Kidney epithelial cell (primary cell): ENCODE data around the gene RETREG3. TPM values are rescaled to one million over a fixed set of nuclear protein-coding genes. Genes with fewer than 3 reads are reported as not detected.
"Not testable (repeated sequence)": the region's sequence is repeated elsewhere in the genome, so short reads cannot be mapped to it uniquely, and the experiment has no call there.

Experiments
- DNase-seq: peaks from one replicate; pipeline ENCODE4 v3.0.0-alpha.2; 2010; ENCODE audit warnings: low read depth
- H3K27me3 ChIP-seq: 2 replicates; pipeline ENCODE4 v1.6.0; 2011; ENCODE audit warnings: low read length; ENCODE audit not compliant: control insufficient read depth, insufficient read depth
- H3K36me3 ChIP-seq: 2 replicates; pipeline ENCODE4 v1.5.1; 2011; ENCODE audit warnings: low read length; ENCODE audit not compliant: control insufficient read depth, insufficient read depth
- H3K4me3 ChIP-seq: 2 replicates; pipeline ENCODE4 v1.5.1; 2011; ENCODE audit warnings: low read depth, mild to moderate bottlenecking, control low read depth, low read length
- total RNA-seq: library from RNA; depleted of rRNA; stranded (reverse); fragments of >200 nt; gene quantifications from 2 replicates; pipeline ENCODE4 v1.2.3, GENCODE V29; 2015
- TF ChIP-seq, protein P1 (sequence below): IDR thresholded peaks from 2 replicates; pipeline ENCODE4 v1.5.1; 2011; ENCODE audit warnings: mild to moderate bottlenecking, moderate library complexity, low read length, control low read depth, inconsistent platforms; ENCODE audit not compliant: insufficient read depth, poor library complexity, severe bottlenecking

Gene RETREG3
- total RNA-seq, 1 donor from 2014 or later = 68.2 TPM

DNA sequence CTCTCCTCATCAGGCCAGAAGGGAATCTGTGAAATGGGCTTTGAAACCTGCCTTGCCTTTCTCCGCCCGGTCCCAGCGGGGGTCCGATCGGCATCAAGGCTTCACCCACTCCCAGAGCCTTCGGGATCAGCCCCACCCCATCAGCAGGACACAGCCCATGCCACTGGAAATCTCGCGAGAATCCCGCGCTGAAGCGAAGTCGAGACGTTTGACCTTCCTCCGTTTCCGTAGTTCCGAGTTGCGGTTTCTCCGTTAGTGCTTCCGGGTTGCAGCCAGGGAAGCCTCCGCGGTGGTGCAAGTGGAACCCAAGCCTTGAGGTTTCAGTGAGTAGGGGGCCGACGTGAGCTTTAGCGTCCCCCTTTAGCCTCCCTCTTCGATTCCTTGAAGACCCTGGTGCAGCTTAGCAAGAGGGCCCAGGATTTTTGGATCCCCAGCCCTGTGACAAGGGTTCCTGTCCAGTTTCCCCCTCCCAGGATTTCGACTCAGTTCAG lies 47.2 kb downstream of the RETREG3 start, which contains the start of gene COASY:
TSS of gene COASY (plus strand) at position 252 of the 491 bp plus-strand sequence. CDS start 475 bp downstream, outside the sequence.
- TF ChIP-seq, protein P1, sequence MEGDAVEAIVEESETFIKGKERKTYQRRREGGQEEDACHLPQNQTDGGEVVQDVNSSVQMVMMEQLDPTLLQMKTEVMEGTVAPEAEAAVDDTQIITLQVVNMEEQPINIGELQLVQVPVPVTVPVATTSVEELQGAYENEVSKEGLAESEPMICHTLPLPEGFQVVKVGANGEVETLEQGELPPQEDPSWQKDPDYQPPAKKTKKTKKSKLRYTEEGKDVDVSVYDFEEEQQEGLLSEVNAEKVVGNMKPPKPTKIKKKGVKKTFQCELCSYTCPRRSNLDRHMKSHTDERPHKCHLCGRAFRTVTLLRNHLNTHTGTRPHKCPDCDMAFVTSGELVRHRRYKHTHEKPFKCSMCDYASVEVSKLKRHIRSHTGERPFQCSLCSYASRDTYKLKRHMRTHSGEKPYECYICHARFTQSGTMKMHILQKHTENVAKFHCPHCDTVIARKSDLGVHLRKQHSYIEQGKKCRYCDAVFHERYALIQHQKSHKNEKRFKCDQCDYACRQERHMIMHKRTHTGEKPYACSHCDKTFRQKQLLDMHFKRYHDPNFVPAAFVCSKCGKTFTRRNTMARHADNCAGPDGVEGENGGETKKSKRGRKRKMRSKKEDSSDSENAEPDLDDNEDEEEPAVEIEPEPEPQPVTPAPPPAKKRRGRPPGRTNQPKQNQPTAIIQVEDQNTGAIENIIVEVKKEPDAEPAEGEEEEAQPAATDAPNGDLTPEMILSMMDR = no peak
- H3K27me3 ChIP-seq = no peaks in the 10 kb centered on the region
- DNase-seq = peak; percentile 88
- peak within 1 kb of the TSS; percentile 95 for H3K4me3 ChIP-seq
- peaks cover 3% of the 10 kb centered on the region for H3K36me3 ChIP-seq

DNA sequence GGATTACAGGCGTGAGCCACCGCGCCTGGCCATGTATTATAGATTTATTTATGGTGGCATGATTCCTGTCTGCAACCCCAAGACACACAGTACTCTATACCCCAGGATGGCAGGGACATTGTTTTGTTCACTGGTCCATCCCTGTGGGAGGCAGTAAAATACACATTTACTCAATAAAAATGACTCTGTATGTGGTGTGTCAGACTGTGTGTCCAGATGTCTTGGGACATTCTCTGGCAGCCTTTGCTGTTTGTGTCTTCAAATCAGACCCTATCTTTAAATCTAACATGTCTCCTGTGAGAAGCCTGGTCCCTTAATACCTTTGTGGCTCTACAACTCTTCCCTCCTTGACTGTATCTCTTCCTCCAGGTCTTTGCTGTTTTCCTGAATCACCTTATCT lies 48.9 kb downstream of the RETREG3 start:
- Histone ChIP-seq H3K27me3 (no peaks in the 10 kb centered on the region), H3K36me3 (peaks cover 2% of the 10 kb centered on the region), H3K4me3 (no peak overlapping the region)
- DNase-seq = no peak
- TF ChIP-seq, protein P1 = no peak

DNA sequence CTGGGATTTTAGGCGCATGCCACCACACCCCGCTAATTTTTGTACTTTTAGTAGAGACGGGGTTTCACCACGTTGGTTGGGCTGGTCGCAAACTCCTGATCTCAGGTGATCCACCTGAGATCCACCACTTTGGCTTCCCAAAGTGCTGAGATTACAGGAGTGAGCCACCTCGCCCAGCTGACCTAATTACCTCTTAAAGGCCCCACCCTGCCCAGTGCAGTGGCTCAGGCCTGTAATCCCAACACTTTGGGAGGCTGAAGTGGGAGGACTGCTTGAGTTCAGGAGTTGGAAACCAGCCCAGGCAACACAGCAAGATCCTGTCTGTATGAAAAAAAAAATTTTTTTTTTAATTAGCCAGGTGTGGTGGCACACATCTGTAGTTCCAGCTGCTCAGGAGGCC lies 50.1 kb downstream of the RETREG3 start:
- Histone ChIP-seq H3K27me3 (no peaks in the 10 kb centered on the region), H3K4me3 (no peak overlapping the region)
- TF ChIP-seq, protein P1 = no peak

GRCh38 chr17:42555961-42556617 lies 53.1 kb downstream of the RETREG3 start:
- not testable (repeated sequence) for H3K4me3 ChIP-seq, H3K36me3 ChIP-seq, H3K27me3 ChIP-seq, DNase-seq
- TF ChIP-seq, protein P1 = peak; percentile 16

More for the DNA sequence above, 50.1 kb downstream of the RETREG3 start:
- DNase-seq = no peak
- no peaks in the 10 kb centered on the region for H3K36me3 ChIP-seq

GRCh38 chr17:42555122-42555622 lies 54.0 kb downstream of the RETREG3 start:
- no peak for DNase-seq
- no peaks in the 10 kb centered on the region for H3K27me3 ChIP-seq

More at GRCh38 chr17:42555122-42555622, 54.0 kb downstream of the RETREG3 start:
- TF ChIP-seq, protein P1 = no peak
- Histone ChIP-seq H3K4me3 (peak overlapping the region; percentile 77), H3K36me3 (no peaks in the 10 kb centered on the region)
